DND-41 (cell line): ENCODE results near the gene RASA2.

ENCODE experiments used
- CTCF ChIP-seq: IDR thresholded peaks from 2 replicates; pipeline ENCODE4 v1.5.1; 2012; ENCODE audit warnings: borderline replicate concordance, low read length, moderate library complexity, mild to moderate bottlenecking; ENCODE audit not compliant: poor library complexity, severe bottlenecking; ENCODE audit errors: extremely low read depth
- EZH2 ChIP-seq: IDR thresholded peaks from 3 replicates; pipeline ENCODE4 v1.6.1; 2012; ENCODE audit warnings: borderline replicate concordance, low read depth, mild to moderate bottlenecking, moderate library complexity, low read length, inconsistent platforms; ENCODE audit not compliant: severe bottlenecking

- TF ChIP-seq CTCF (no peak), EZH2 (no peak)
Measured at GRCh38 chr3:141553055-141553454, 66.2 kb downstream of the RASA2 start.
